ENCODE results near the gene EPSTI1.
"Not testable (repeated sequence)": the region's sequence is repeated elsewhere in the genome, so short reads cannot be mapped to it uniquely, and the experiment has no call there.

Gene EPSTI1

DNA sequence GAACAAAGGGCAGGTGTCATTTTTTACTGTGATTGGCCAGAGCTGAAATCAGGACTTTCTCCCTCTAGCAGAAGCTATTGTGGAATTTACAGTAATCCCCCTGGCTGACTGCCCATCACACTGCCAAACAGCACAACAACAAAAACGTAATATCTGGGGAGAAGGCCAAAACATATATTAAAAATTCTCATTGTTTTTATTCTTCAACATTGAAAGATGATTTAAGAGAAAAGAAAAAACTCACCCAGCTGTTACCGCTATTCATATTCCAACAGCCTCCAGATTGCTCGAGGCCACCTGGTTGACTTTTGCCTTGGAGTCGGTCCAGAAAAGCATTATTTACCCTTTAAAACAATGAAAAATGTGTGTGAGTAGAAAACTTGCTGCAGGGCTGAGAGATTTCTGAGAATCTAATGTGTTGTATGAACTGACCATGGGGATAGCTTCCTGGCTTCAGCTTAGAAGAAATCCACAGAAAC lies 97.2 kb downstream of the EPSTI1 start:
- DNase-seq (ENCODE audit: low spot score), result no peak

DNA sequence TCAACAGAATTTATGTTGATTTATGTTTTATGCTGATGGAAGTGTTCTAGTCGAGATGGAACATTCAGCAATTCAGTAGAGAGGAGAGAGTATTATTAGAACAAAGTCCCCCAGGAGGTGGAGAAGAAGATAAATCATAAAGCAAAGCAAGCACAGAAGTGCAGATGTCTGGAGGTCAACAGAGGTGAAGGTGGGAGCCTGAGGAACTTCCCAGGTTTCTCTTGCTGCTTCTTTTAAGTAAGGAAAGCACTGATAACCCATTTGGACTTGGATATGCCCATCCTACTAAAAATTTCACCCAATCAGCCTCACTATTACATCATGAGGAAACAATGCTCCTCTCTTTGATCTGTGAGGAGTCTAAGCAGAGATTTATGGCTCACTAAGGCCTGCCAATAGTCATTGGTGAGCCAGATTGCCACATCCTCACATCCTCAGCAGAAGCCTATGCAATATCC lies 98.8 kb downstream of the EPSTI1 start:
- no peak for DNase-seq (ENCODE audit: low spot score)

DNA sequence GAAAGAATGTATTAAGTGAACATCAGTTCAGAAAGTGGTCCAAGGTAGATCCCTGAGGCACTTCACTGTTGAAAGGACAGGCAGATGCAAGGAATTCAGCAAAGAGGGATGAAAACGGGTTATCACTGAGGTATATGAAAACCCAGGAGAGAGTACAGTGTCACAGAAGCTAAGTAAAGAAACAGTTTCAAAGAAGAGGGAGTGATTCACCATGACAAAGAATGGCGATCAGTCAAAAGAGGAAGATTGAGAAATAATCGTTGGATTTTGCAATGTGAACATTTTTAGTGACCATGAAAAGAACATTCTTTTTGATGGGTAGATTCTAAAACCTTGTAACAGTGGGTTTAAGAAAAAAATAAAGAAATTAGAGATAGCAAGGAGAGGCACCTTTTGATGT lies 99.3 kb downstream of the EPSTI1 start:
- no peak for DNase-seq (ENCODE audit: low spot score)

DNA sequence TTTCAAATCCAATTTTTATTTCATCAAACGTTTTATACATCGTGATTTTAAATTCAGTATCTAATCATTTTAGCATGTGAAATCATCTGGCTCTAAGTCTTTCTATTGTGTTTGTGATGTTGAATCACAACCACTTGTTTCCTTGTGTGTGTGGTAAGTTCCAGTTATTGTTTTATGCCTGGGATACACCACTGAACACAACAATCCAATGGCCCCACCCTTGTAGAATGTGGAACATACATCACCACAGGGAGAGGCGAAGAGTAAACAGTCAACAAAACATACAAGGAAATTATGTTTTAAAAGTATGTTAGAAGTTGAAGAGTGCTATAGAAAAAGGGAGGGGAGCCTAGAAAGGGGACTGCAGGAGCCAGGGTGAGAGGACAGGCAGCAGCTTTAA lies 100.5 kb downstream of the EPSTI1 start:
- no peak for DNase-seq (ENCODE audit: low spot score)

DNA sequence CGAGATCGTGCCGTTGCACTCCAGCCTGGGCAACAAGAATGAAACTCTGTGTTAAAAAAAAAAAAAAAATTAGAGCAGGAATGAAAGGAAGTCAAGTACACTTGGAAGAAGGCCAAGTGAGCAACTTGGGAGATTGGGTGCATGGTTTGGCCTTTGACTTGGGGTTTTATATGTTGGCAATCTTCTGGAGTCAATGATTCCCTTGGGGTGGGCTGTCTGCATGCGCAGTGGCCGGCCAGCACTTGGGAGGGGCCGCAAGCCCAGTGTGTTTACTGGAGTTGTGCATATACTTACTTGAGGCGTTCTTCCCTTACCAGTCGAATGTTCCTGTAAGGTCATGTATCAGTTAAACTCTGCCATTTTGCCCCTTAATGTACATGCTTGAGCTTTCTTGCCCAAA lies 106.7 kb downstream of the EPSTI1 start:
- DNase-seq (ENCODE audit: low spot score), result no peak

DNA sequence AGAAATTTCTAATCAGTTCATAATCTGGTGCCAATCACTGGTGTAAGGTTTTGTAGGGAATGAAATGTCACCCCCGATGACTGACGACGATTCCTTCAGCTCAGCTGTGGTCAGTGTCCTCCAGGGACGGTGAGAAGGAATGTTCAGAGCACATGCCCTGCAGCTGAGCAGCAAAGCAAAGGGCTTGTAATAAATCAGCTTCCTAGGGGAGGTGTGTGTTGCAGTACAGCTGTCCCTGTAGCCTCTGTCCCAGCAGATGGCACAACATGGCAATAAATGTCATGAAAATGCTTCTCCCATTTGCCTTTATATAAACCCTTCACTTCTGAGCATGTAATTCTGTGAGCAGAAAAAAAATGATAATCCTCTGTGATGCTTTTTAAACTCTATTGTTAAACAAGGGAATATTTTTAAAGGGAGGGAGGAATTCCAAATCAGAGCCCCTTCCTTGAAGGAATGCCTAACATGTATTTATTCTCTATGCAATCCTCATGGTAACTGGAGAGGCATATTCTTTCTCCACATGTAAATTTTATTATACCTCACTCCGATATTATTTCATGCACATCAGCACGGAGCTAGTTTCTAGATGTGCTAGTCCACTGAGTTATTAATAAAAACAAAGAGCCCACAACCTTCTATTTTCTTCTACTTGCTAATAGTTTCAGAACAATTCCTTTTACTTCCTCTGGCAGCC lies 108.1 kb downstream of the EPSTI1 start:
- DNase-seq (ENCODE audit: low spot score), result peak; percentile 20

DNA sequence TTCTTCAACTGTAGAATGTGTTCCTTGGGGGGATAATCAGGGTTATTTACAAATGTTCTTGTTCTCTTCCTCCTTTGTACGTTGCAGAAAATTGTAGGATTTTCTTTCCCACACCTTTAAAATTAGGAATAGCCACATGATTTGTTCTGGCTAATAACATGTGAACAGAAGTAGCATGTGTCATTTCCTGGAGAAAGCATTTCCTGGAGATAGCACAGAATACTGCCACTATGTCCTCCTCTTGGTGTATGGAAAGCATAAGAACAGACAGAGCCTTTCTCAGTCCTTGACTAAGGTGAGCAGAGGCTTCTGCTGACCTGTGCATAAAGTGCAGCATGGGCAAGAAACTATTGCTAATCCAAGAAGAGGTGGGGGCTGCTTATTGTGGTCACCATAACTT lies 108.9 kb downstream of the EPSTI1 start:
- DNase-seq (ENCODE audit: low spot score), result peak; percentile 55

DNA sequence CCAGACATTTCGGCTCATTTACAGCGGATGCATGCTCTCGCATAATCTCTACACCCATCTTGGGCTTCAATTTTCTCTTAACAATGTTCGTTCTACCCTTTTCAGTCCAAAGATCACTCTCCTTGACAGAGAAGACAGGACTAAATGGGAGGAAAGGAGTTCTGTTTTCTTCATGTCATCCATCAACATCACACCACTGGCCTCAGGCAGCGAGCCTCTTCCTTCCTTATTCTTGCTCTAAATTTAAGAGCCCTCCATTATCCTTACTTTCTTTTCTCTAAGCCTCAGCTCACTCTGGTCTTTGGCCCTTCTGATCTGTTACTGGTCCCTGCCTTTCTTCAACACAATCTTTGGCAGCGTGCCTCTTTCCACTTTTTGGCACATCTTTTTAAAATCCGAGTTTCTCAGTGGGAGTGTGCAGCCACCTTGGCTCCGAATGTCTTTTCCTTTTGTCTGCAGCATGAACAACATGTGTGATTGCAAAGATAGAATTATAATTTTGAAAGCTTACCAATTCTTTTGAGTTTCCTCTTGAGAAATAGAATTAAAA lies 111.9 kb downstream of the EPSTI1 start:
- DNase-seq (ENCODE audit: low spot score), result no peak

DNA sequence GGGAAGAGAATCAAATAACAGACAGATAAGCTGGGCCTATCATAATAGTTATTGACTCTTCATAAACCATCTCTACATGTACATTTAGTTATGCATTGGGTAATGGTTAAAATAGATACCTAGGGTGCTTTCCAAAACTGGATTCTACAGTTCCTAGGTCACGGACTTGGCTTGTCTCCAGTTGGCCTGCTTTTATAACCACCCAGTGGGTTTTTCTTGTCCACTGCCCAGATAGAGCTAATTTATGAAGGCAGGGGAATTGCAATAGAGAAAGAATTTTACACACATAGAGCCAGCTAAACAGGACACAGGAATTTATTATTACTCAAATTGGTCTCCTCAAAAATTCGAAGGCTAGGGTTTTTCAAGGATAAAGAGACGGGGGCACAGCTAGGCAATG lies 113.3 kb downstream of the EPSTI1 start:
- no peak for DNase-seq (ENCODE audit: low spot score)

DNA sequence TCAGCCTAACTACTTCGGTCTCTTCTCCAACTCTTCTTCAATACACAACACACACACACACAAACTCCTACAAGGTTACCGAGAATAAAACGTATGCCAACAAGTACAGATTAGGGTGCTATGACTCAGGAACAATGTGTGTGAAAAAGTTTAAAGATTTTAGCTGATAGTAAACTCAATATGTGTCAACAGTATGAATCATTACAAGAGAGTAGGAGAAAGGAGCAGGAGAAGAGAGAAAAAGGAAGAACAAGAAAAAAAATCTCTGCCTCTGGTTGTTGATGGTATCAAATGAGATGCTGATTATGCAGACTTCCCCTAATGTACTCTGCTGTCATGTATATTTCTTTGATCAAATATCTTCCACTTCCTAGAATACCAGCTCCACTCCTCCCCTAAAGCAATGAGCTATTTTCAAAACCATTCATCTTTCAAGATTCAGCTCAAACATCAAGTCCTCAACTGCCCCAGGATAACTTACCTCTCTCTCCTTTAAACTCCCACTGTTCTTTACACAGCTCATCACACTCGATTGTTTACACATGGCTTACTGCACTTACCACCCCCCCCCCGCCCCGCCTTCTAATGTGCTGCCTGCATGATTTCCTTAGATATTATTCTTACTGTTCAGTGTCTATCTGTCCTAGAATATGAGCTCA lies 115.0 kb downstream of the EPSTI1 start:
- no peak for DNase-seq (ENCODE audit: low spot score)

DNA sequence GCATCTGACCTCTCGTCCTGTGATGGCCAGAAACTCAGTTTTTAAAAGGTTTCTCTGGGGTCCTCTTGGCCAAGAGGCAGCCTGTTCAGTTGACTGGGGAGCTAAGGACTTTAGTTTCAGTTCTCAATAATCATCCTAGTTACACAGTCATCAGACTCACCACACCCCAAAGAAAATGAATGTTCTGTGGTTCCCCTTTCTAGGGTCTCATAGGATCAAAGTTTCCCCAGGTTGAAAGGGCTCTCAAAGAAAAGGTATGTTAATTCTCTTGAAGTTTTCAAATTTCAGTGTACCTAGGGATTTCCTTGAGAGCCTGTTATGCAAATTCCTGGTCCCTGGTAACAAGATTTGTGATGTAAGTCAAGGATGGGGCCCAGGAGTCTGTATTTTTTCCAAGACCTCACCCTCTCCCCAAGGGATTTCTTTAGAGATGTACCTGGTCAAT lies 115.7 kb downstream of the EPSTI1 start:
- no peak for DNase-seq (ENCODE audit: low spot score)

DNA sequence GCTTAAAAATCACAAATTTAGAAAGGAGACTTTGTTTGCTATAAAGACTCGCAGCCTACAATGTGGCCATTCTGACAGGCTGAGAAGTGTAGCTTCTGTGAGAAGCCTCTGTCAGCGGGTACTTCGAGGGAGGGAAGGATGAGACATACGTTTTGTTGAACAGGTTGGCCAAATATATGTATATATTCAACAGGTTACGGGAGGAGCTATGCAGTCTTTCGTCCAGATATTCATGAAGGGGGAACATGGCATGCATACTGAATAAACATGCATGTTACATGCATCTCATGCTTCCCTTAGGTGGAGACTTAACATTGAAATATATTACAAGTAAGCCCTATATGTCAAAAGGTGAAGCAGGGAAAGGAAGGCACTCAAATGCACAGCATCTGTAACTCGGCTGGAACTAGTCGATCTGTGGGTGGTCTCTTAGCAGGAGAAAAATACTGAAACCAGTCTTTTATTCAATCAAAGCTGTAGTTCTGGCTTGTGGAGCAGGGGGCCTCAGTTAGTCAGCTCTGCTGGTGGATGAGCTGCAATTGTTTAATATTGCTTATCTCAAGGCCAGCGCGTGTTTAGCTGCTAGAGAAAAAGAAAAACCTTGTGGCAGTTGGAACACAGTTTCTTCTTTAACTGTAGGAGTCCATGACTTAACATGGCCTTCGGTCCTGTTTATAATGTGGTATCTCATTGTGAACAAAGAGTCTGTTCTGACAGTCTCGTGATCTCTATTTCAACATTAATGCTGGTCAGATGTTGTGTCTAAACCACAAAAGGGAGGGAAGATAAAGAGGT lies 116.4 kb downstream of the EPSTI1 start:
- no peak for DNase-seq (ENCODE audit: low spot score)

DNA sequence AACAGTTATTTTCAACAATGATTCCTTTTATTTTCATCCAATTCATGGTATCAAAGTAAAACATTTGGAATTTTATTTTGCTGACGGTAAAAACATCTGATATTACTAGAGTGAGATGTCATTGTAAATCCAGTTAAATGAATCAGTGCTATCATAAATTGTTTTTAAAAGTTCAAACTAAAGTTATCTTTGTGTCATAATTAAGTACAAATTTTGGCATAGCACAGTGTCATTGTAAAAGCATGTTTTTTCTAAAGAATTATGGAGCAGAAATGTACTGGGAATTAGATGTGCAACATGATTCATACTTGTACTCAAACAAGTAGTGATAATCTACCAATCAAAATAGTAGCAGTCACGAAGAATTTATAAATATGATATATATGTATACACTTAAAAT lies 117.8 kb downstream of the EPSTI1 start:
- DNase-seq (ENCODE audit: low spot score), result no peak

DNA sequence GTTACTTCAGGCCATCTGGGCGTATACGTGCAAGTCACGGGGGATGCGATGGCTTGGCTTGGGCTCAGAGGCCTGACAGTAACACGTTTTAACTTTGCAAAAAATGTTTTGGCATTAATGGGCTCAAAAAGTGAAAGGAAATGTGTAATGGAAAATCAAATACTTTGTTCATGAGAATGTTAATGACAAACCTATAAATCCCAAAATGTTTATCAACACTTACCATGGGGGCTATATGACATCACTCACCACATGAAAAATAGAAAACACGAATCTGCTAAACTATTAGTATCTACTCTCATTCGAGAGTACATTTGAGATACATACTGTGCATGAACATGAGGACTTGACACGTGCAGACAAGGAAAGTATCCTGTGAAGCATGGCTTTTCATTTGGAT lies 119.0 kb downstream of the EPSTI1 start:
- DNase-seq (ENCODE audit: low spot score), result no peak

DNA sequence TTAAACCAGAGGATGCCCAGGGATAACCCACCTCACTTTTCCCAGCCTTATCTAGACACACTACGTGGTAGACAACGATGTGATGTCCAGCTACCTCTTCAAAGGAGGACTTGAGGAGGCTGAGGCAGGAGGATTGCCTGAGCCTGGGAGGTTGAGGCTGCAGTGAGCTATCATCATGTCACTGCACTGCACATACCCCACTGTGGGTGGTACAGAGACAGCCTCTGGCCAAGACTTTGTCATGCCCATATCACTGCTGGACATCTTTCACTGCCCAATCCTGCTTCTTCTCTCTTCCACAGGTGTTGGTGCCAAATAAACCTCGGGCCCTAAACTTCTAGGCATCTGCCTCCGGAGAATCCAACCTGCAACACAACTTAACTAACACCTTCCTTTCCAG lies 124.8 kb downstream of the EPSTI1 start:
- no peak for DNase-seq (ENCODE audit: low spot score)

DNA sequence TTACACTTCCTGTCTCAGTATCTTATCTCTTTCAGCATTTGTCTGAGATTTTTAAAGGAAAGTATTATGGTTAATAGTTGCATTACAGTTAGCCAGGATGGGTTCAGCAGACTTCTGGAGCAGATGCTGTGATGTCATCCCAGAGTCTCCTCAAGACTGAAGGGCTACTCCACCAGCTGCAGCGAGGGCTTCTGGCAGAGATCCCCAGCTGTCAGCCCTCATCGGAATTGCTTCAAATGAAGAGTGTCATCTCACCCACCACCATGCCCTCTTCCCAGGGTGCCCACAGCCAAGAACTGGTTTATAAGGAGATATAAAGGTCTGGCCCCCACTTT lies 126.3 kb downstream of the EPSTI1 start:
- no peak for DNase-seq (ENCODE audit: low spot score)

DNA sequence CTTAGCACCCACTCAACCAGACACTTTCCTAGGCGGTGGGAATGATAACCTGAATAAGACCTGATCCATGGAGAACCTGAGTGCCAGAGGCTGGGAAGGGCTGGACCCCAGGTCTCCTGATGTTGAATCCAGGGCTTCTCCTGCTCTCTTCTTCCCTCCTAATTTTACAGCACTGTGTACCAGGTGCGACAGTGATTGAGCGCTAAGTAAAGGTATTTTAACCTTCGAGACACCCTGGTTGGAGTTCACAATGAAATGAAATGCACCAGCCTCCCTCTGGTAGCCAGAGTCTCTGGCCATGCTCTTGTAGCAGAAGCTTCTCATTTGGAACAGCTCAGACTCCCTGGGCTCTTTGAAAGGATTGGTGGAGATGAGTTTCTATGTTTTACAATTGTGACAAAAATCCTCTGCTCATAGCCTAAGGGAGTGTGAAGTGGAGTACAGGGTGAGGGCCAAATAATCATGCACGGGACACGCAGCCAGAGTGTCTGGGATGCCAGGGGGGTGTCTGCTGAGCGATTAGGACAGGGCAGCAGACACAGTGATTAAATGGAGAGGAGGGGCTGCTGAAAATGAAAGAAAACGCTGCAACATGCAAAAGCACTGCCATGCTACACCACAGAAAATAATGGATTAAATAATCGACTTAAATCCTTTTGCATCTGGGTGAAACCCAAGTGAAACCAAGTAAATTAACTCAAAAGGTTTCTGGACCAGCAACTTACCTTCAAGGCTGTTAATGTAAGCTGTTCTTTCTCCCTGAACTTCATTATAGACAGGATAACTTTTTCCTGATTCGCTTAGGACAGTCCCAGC lies 126.9 kb downstream of the EPSTI1 start:
- no peak for DNase-seq (ENCODE audit: low spot score)

DNA sequence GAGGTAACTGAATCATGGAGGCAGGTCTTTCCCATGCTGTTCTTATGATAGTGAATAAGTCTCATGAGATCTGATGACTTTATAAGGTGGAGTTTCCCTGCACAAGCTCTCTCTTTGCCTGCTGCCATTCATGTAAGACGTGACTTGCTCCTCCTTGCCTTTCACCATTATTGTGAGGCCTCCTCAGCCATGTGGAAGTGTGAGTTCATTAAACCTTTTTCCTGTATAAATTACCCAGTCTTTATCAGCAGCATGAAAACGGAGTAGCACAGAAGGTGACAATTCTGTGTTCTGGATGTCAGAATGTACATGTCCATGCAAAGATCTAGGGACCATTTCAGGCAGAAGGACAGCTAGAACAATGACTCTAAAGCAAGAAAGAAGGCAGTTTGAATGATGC lies 129.7 kb downstream of the EPSTI1 start:
- DNase-seq (ENCODE audit: low spot score), result not testable (repeated sequence)

DNA sequence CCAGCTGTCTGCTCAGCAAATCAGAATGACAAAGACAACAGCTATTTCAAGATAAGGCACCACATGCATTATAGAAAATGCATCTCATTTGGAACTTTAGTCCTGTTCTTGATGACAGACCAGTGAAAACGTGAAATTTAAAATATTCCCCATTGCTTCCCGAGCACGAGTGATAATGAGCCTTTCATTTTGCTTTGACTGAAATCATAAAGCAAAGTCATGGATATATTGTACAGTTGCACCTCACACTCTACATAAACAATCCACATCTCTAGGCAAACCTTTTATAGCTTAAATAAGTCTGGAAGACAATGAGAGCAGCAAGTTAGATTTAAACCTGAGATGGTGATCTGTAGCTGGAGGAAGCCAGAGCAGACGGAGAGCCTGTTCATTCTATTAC lies 131.6 kb downstream of the EPSTI1 start:
- DNase-seq (ENCODE audit: low spot score), result no peak

DNA sequence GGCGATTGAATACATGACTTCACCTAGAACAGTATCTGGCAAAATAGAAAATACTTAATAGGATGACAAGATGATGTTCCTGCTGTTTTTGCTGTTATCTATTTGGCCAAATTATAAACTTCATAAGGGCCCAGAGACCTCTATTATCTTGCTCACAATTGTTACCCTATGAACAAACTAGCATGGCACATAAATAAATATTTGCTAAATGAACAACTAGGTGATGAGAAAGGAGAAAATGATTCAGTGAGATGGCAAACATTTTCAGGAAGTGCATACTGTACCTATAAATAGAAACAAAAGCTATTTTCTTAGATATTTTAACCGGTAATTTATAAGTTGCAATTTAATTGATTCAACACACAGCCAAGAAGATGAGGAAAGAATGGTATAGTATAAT lies 132.3 kb downstream of the EPSTI1 start:
- no peak for DNase-seq (ENCODE audit: low spot score)

DNA sequence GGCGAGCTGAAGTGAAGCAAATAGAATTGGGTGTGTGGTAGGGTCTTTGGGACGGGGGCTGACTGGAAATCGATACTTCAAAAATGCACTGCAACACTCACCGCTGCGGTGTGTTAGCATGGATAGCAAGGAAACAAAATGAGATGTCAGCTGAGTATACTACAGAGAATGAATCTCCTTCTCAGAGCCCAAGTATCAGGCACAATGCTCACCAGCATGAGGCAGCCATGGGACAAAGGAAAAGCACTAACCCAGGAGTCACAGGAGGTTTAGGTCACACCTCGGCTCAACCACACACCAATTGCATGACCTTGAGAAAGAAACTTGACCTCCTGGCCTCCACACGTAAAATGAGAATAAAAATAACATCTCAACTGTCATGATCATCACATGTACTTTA lies 136.6 kb downstream of the EPSTI1 start:
- no peak for DNase-seq (ENCODE audit: low spot score)

DNA sequence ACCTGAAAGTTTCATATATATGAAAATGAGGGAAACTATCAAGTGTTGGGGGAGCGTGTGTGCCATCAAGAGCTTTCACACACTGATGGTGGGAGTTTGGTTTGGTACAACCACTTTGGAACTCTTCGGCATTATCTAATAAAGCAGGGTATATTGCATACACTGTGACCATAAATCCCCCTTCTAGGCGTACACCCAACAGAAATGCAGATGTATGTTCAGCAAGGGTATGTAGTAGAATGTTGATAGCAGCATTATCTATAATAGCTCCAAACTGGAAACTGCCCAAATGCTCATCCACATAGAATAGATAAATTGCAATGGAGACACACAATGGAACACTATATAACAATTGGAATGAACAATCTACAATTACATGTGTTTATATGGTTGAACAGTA lies 139.9 kb downstream of the EPSTI1 start:
- no peak for DNase-seq (ENCODE audit: low spot score)

Data from kidney capillary endothelial cell (primary cell).